GM08714 (cell line): ENCODE results near the gene NOS1AP.
"Not testable (repeated sequence)": the region's sequence is repeated elsewhere in the genome, so short reads cannot be mapped to it uniquely, and the experiment has no call there.

Experiments
- H3K4me3 ChIP-seq: fragments of 200-500 bp; sonication (Bioruptor generic); 2 replicates; pipeline ENCODE4 v1.5.1; 2014; ENCODE audit warnings: mild to moderate bottlenecking, low read length, inconsistent platforms
- ZNF274 ChIP-seq: IDR thresholded peaks from 2 replicates; pipeline ENCODE4 v1.6.1; 2012; ENCODE audit warnings: mild to moderate bottlenecking, low read depth, low read length

Gene NOS1AP

GRCh38 chr1:162336621-162337285 lies 267.3 kb downstream of the NOS1AP start:
- no peak for TF ChIP-seq ZNF274
- no peak overlapping the region for H3K4me3 ChIP-seq

- no peak for TF ChIP-seq ZNF274
- no peak overlapping the region for H3K4me3 ChIP-seq
Measured at GRCh38 chr1:162342452-162342983, 273.0 kb downstream of the NOS1AP start.

- no peak for TF ChIP-seq ZNF274
- no peak overlapping the region for H3K4me3 ChIP-seq
Measured at GRCh38 chr1:162343470-162343869, 274.0 kb downstream of the NOS1AP start.

- H3K4me3 ChIP-seq, result no peak overlapping the region
- no peak for TF ChIP-seq ZNF274
Measured at GRCh38 chr1:162347281-162347680, 277.8 kb downstream of the NOS1AP start.

GRCh38 chr1:162349635-162350330 lies 280.3 kb downstream of the NOS1AP start:
- no peak overlapping the region for H3K4me3 ChIP-seq
- no peak for TF ChIP-seq ZNF274

GRCh38 chr1:162351246-162351842 lies 281.9 kb downstream of the NOS1AP start:
- no peak for TF ChIP-seq ZNF274
- H3K4me3 ChIP-seq, result no peak overlapping the region

- H3K4me3 ChIP-seq, result not testable (repeated sequence)
Measured at GRCh38 chr1:162351874-162352273, 282.4 kb downstream of the NOS1AP start.

GRCh38 chr1:162353078-162353477 lies 283.6 kb downstream of the NOS1AP start:
- TF ChIP-seq ZNF274, result no peak

GRCh38 chr1:162353702-162354101 lies 284.2 kb downstream of the NOS1AP start:
- no peak for TF ChIP-seq ZNF274

More at GRCh38 chr1:162353078-162353477, 283.6 kb downstream of the NOS1AP start:
- H3K4me3 ChIP-seq, result no peak overlapping the region

GRCh38 chr1:162357681-162358266 lies 288.3 kb downstream of the NOS1AP start:
- TF ChIP-seq ZNF274, result no peak

More at GRCh38 chr1:162353702-162354101, 284.2 kb downstream of the NOS1AP start:
- H3K4me3 ChIP-seq, result no peak overlapping the region

GRCh38 chr1:162358928-162359327 lies 289.4 kb downstream of the NOS1AP start:
- no peak overlapping the region for H3K4me3 ChIP-seq

More at GRCh38 chr1:162357681-162358266, 288.3 kb downstream of the NOS1AP start:
- no peak overlapping the region for H3K4me3 ChIP-seq

GRCh38 chr1:162359523-162360236 lies 290.2 kb downstream of the NOS1AP start:
- no peak for TF ChIP-seq ZNF274

More at GRCh38 chr1:162358928-162359327, 289.4 kb downstream of the NOS1AP start:
- no peak for TF ChIP-seq ZNF274

GRCh38 chr1:162360237-162360873 lies 290.9 kb downstream of the NOS1AP start:
- no peak overlapping the region for H3K4me3 ChIP-seq
- no peak for TF ChIP-seq ZNF274

More at GRCh38 chr1:162359523-162360236, 290.2 kb downstream of the NOS1AP start:
- H3K4me3 ChIP-seq, result no peak overlapping the region
